GM19351 (cell line): ENCODE data around the gene MYO16.

ENCODE experiments used
- ATAC-seq: cut with Tn5 transposase; IDR thresholded peaks from one replicate; pipeline ENCODE4 v1.9.1; 2021; ENCODE audit warnings: mild to moderate bottlenecking, moderate library complexity; ENCODE audit not compliant: unreplicated experiment

MYO16 gene

DNA sequence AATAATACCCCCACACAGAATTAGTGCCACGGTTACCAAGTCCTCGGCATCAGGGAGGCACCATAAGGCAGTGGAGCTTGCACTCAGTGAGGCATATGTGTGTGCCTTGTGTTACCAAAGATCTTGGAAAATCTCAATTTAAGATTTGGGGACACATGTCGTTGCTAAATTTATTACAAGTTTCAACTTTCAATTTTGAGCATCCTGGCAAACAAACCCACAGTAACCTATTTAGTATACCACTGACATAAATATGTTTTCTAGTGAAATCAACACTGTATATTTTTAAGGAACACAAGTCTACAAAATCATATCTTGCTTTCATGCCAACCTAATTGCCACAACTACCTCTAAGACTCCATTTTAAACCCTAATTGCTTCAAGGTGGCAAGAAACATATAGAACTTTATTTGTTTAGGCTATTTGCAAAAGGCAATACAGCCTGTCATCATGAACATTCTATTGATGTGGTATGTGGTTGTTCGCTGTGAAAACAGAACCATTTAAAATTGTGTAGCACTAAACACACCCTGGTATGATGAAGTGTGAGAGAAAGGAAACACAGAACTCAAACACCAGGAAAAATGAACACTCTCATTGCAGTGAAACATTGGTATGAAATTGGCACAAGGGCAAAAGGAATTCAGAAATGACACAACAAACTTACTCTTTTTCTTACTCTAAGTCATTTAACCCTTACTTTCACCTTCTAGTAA lies 625.9 kb downstream of the MYO16 start:
- ATAC-seq: no peak

GRCh38 chr13:109256866-109257760 lies 627.7 kb downstream of the MYO16 start:
- ATAC-seq: no peak
